ENCODE results near the gene TSPAN15.

Gene TSPAN15

DNA sequence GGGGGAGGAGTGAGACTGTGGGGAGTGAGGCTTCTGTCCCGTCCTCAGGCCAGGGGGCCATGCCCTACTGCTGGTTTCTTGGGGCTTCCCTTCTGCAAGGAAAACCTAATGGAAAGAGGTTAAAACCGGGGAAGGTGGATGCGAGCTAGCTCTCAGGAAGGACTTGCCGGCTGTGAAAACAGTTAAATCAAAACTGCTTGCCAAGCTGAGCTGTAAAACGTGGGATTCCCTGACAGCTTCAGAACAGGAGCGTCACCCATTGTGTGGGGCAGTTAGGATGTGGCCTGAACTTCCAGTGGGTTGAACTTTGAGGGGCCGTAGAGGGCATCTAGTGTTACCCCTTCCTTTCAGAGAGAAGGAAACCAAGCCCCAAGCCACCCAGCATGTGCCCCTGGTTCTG is 13.1 kb downstream of the TSPAN15 start:
- TF ChIP-seq CTCF (conservative IDR thresholded peaks at IDR 0.05), result no peak
- H3K27ac ChIP-seq, result no peak overlapping the region

GRCh38 chr10:69464801-69465401 is 13.6 kb downstream of the TSPAN15 start:
- no peak for TF ChIP-seq CTCF (conservative IDR thresholded peaks at IDR 0.05)
- H3K27ac ChIP-seq, result no peak overlapping the region

GRCh38 chr10:69465457-69466157 is 14.3 kb downstream of the TSPAN15 start:
- no peak for TF ChIP-seq CTCF (conservative IDR thresholded peaks at IDR 0.05)

GRCh38 chr10:69466158-69466490 is 14.9 kb downstream of the TSPAN15 start:
- no peak for TF ChIP-seq CTCF (conservative IDR thresholded peaks at IDR 0.05)

More at GRCh38 chr10:69465457-69466157, 14.3 kb downstream of the TSPAN15 start:
- H3K27ac ChIP-seq, result no peak overlapping the region

GRCh38 chr10:69466689-69467088 is 15.4 kb downstream of the TSPAN15 start:
- peak overlapping the region; percentile 73; the same call in 1 of the 2 replicates for H3K27ac ChIP-seq
- no peak for TF ChIP-seq CTCF (conservative IDR thresholded peaks at IDR 0.05)

More at GRCh38 chr10:69466158-69466490, 14.9 kb downstream of the TSPAN15 start:
- H3K27ac ChIP-seq, result no peak overlapping the region

DNA sequence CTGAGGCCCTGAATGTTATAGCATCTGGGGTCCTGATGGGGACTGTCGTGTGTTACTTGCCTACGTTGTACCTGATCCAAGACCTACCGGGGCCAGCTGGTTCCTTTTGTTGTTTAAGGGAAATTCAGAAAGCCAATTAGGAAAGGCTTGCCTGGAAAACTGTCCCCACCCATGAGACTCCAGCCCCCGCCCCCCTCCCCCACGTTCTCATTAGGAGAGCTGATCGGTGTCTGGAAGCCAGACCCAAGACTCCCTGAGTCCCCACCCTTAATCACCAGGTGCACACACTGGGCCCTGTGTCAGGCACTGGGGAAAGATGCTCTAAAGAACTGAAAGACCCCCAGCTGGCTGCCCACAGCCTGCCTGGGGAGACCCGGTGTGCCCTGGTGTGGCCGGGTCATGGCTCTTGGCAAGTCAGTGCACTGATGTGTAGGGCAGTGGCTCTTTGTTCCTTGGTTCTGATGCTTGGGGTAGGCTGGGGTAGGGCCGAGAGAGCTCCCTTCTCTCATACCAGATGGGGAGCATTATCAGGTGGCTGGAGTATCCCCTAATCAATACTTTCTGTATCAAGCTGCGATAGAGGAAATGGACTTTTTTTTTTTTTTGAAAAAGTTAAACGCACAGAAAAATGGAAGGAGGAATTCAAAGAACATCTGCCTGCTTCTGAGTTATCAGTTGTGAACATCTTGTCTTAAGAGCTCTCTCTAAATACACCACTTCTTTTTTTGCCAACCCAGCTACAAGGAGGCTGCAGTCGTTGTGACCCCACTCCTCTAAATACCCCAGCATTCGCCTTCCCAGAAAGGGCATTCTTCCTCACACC is 16.9 kb downstream of the TSPAN15 start:
- peak overlapping the region; percentile 73 for H3K27ac ChIP-seq
- TF ChIP-seq CTCF (conservative IDR thresholded peaks at IDR 0.05), result no peak

DNA sequence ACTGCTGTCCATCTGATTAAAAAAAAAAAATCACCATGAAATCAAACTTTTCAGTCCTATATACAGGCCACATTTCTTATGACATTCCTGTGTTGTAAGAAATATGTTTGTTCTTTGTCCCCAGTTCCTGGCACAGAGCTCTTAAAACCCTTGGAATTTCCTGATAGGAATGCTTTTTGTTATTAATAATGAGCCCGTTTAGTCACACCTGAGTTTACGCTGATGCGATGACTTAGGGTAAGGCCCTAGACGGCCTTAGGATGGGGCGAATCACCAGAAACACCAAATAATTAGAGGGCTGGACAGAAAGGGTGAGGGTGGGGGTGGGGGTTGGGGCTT is 17.5 kb downstream of the TSPAN15 start:
- peak overlapping the region; percentile 73 for H3K27ac ChIP-seq
- TF ChIP-seq CTCF (conservative IDR thresholded peaks at IDR 0.05), result no peak

Data from VCaP (cell line).